ENCODE data around the gene TBX19.

Gene TBX19

DNA sequence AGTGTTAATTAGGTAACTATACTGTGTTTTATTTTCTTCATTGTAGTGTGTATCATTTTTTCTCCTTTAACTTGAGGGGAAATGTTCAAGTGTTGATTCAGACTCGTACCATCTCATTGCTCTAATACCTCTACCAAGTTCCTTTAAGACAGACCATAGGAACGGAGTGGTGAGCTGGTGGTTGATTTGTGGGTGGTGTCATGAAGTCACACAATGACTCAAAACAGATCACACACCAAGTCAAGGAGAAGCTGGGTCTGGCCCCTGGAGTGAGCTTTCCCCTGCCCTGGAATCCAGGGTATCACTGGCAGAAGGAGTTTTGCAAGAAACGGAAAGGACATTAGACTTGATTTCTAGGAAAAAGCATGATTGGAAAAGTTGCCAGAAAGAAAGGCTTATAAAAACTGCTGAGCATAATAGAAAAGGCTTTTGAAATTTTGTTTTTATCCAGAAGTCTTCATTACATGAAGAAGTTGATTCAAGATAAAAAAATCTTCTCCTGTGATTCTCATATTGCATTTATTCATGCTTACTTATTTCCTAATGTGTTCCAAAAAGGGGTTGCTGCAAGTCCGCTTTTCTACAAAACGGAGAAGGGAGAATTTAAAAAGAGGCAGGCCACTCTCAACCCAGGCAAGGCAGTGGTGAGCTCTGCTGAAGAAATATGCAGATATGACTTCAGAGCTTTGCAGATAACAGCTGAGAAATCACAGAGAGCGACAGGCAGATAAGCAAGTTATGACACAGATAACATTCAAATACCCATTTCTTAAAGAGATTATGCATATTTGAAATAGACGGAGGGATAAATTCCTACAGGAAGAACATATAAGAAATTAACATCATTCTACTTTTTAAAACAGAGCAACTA lies 79.7 kb downstream of the TBX19 start:
- no peak for DNase-seq (ENCODE audit: low spot score)

DNA sequence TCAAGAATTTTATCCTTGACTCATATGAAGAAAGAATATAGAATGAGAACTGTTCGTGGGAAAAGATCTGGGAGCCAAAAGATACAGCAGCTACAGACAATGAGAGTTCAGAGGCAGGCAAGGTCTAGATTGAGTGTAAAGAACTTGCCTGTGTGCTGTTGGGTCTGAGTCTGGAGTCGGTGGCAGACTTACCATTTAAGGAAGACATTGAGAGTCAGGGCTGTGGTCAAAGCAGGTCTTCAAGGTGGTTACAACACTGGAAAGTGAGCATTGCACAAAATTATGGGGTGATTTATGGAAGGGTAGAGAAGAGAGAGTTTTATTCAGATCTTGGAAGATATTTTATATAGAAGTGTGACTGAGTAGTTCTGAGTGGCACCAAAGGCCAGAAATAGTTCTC lies 80.6 kb downstream of the TBX19 start:
- DNase-seq (ENCODE audit: low spot score), result no peak

DNA sequence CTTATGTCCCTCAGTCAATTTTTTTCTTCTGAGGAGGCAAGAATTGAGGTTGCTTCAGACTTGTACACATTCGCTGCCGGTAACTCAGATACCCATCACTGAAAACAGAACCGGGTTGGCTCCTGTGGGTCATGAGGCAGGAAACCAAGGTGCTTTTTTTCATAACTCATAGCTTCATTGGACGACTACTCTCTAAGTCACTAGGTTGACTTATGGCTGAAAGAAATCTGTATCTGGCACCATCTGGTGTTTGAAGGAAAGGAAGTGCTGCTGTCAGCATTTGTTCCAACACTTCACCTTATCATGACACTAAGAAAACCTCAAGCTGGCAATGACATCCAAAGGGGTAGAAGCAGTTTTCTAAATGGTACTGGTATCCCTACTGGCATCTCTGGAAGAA lies 82.3 kb downstream of the TBX19 start:
- DNase-seq (ENCODE audit: low spot score), result no peak
